Thoracic aorta endothelial cell (primary cell): ENCODE measurements around the gene DYNC1H1. TPM values are rescaled to one million over a fixed set of nuclear protein-coding genes. Genes with fewer than 3 reads are reported as not detected.

ENCODE experiments used
- small RNA-seq: library from RNA; depleted of rRNA; stranded (forward); fragments of <200 nt; gene quantifications from one replicate; pipeline ENCODE3, GENCODE V24; 2012
- total RNA-seq: library from RNA; depleted of rRNA; stranded (reverse); fragments of >200 nt; gene quantifications from 2 replicates; pipeline ENCODE4 v1.2.3, GENCODE V29; 2012

DYNC1H1 gene
- 801 and 859 TPM in 2 replicates for total RNA-seq

GRCh38 chr14:101964297-101965180 is at the start of gene DYNC1H1:
Gene DYNC1H1 (plus strand): TSS chr14:101964573. CDS start chr14:101964692, 119 bp downstream.

GRCh38 chr14:102086972-102087761 is 122.8 kb downstream of the DYNC1H1 start, which contains the start of gene HSP90AA1:
Gene HSP90AA1 (minus strand): TSS chr14:102087044. CDS start chr14:102086378, 666 bp downstream.

Small RNA genes lying within 50 kb of the gene (small RNA-seq; reads per million reads assigned to genes)
- gene AL118558.2 (not detected), gene RN7SL472P (not detected)

Other genes with a start within 250 kb of the DYNC1H1 start
- 118 and 124 TPM in 2 replicates for gene PPP2R5C, start 202.9 kb upstream of the DYNC1H1 start, total RNA-seq
- gene HSP90AA1, start 122.5 kb downstream of the DYNC1H1 start, total RNA-seq, result 503 and 705 TPM in 2 replicates
- gene WDR20, start 175.3 kb downstream of the DYNC1H1 start, total RNA-seq, result 17.5 and 18.2 TPM in 2 replicates